ENCODE results near the gene KCNIP4. TPM values are rescaled to one million over a fixed set of nuclear protein-coding genes. Genes with fewer than 3 reads are reported as not detected.

Gene KCNIP4
- total and polyA plus RNA-seq, 9 of the 15 experiments (the other 6 are each of a cell fraction or from before 2014, with no cell fraction given): 0.25 to 0.41 TPM; not detected in 7

DNA sequence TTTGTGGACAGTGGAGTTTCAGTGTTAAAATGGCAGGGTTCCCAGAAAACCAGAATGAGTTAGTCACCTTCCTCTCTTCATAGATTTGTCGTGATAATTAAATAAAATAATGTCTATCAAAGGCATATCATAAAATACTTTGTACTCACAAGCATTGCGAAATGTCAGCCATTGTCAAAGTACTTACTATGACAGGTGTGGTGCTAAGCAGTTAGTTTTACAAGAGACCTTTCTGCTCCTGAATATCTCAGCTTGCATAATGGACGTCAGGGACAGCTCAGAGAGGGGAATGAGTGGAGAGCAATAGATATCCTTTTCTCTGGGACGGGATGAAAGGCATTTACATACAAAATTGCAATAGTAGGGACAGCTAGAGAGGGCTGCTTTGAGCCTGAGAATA is 560.9 kb downstream of the KCNIP4 start:
- no peak overlapping the region for H2AFZ ChIP-seq (ENCODE audit: low read depth, low read length)
- H3K36me3 ChIP-seq (ENCODE audit: control insufficient read depth, insufficient read depth, low read length): no peaks in the 10 kb centered on the region
- intact Hi-C loops (cut with micrococcal nuclease): no loop called here
- no peak for FAIRE-seq
- H3K4me3 ChIP-seq: no peak overlapping the region
- no TSS peak for BruUV-seq (replicated peaks)
- ATAC-seq: no peak
- no peak overlapping the region for H3K4me2 ChIP-seq (ENCODE audit: insufficient read depth, low read length)
- H3K79me2 ChIP-seq (ENCODE audit: control insufficient read depth, insufficient read depth, low read length): no peaks in the 10 kb centered on the region
- no peak overlapping the region for H3K27ac ChIP-seq (ENCODE audit: extremely low read depth, low read depth, low read length)
- in situ Hi-C loops (cut with MboI): no loop called here
- H3K9me3 ChIP-seq (replicated peaks; ENCODE audit: control insufficient read depth, insufficient read depth, low read depth, low read length): no peaks in the 10 kb centered on the region; the same call in none of the 2 replicates
- no peak overlapping the region for H3K9ac ChIP-seq (ENCODE audit: insufficient read depth in 1 of 2, low read depth in 2 of 2, low read length in 2 of 2)
- H3K27me3 ChIP-seq (ENCODE audit: control insufficient read depth in 2 of 2, insufficient read depth in 2 of 2, low read length in 2 of 2): no peaks in the 10 kb centered on the region
- TF ChIP-seq RBM34 (IDR thresholded peaks at IDR 0.05; ENCODE audit: borderline replicate concordance, insufficient read depth, low read length) (no peak), SIRT6 (IDR thresholded peaks at IDR 0.05; ENCODE audit: low read depth, low read length) (no peak), ARID3B (CRISPR knock-in tag; IDR thresholded peaks at IDR 0.05; ENCODE audit: borderline replicate concordance) (no peak), MBD1 (CRISPR knock-in tag; IDR thresholded peaks at IDR 0.05) (no peak), GABPB1 (CRISPR knock-in tag; IDR thresholded peaks at IDR 0.05) (no peak), ZNF77 (CRISPR knock-in tag; IDR thresholded peaks at IDR 0.05) (no peak), CREM (IDR thresholded peaks at IDR 0.05; ENCODE audit: low read depth) (no peak), BRF1 (IDR thresholded peaks at IDR 0.05; ENCODE audit: borderline replicate concordance, extremely low read depth, insufficient read length) (no peak), ZNF253 (CRISPR knock-in tag; conservative IDR thresholded peaks at IDR 0.05) (no peak)
- TF ChIP-seq, protein P1, sequence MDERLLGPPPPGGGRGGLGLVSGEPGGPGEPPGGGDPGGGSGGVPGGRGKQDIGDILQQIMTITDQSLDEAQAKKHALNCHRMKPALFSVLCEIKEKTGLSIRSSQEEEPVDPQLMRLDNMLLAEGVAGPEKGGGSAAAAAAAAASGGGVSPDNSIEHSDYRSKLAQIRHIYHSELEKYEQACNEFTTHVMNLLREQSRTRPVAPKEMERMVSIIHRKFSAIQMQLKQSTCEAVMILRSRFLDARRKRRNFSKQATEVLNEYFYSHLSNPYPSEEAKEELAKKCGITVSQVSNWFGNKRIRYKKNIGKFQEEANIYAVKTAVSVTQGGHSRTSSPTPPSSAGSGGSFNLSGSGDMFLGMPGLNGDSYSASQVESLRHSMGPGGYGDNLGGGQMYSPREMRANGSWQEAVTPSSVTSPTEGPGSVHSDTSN (CRISPR knock-in tag; IDR thresholded peaks at IDR 0.05; ENCODE audit: low read depth): no peak
- TF ChIP-seq, protein P1 (tag; conservative IDR thresholded peaks at IDR 0.05; ENCODE audit: low read depth): no peak
- TF ChIP-seq, protein P2, sequence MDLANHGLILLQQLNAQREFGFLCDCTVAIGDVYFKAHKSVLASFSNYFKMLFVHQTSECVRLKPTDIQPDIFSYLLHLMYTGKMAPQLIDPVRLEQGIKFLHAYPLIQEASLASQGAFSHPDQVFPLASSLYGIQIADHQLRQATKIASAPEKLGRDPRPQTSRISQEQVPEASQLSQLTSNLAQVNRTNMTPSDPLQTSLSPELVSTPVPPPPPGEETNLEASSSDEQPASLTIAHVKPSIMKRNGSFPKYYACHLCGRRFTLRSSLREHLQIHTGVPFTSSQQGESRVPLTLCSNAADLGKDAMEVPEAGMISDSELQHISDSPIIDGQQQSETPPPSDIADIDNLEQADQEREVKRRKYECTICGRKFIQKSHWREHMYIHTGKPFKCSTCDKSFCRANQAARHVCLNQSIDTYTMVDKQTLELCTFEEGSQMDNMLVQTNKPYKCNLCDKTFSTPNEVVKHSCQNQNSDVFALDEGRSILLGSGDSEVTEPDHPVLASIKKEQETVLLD (IDR thresholded peaks at IDR 0.05): no peak
- 0% methylated on average over 4 of the region's 4 CpGs for WGBS (ENCODE audit: insufficient coverage, low coverage, missing lambda C conversion rate)
- no peaks in the 10 kb centered on the region for H3K4me1 ChIP-seq (replicated peaks in 1 of 2; ENCODE audit: control insufficient read depth in 2 of 2, insufficient read depth in 2 of 2, low read length in 2 of 2)
- ChIA-PET POLR2A (no interaction called here), CTCF (ENCODE audit: low intra/inter-chr PET ratio) (no interaction called here)
- no peak for DNase-seq (ENCODE audit: extremely low read depth in 1 of 4, low spot score in 3 of 4)
- no peaks in the 10 kb centered on the region for H4K20me1 ChIP-seq (replicated peaks; ENCODE audit: control insufficient read depth, insufficient read depth, low read length)
- H3K9me1 ChIP-seq (ENCODE audit: control insufficient read depth, insufficient read depth, low read length): no peaks in the 10 kb centered on the region
